ENCODE measurements around the gene CCRL2.

GRCh38 chr3:46435081-46435726 lies 28.1 kb downstream of the CCRL2 start:
- TF ChIP-seq CTCF (IDR thresholded peaks at IDR 0.05; ENCODE audit: low read length), result no peak
- TF ChIP-seq EZH2 (optimal IDR thresholded peaks at IDR 0.05; ENCODE audit: low read depth, low read length), result no peak
